ENCODE measurements around the gene SH2D5.

SH2D5 gene

GRCh38 chr1:20726932-20727745, 5.4 kb downstream of the SH2D5 start:
- Histone ChIP-seq H3K36me3 (ENCODE audit: insufficient read depth, low read length) (no peaks in the 10 kb centered on the region), H3K4me3 (ENCODE audit: low read depth in 1 of 2, low read length in 2 of 2) (no peak overlapping the region), H3K9me3 (ENCODE audit: insufficient read depth, low read length, severe bottlenecking) (no peaks in the 10 kb centered on the region), H2AFZ (ENCODE audit: low read depth, low read length) (no peak overlapping the region), H3K27ac (ENCODE audit: low read length) (no peak overlapping the region), H3K79me2 (ENCODE audit: insufficient read depth, low read length) (no peaks in the 10 kb centered on the region), H3K4me1 (ENCODE audit: insufficient read depth, low read length) (no peaks in the 10 kb centered on the region), H3K9ac (ENCODE audit: low read depth, low read length) (no peak overlapping the region), H4K20me1 (ENCODE audit: insufficient read depth, low read length) (peaks cover 6% of the 10 kb centered on the region; the same call in 1 of the 2 replicates), H3K27me3 (ENCODE audit: insufficient read depth, low read length, poor library complexity) (peaks cover 12% of the 10 kb centered on the region), H3K4me2 (ENCODE audit: insufficient read depth, low read length) (no peak overlapping the region)
- TF ChIP-seq EZH2 (IDR thresholded peaks at IDR 0.05; ENCODE audit: borderline replicate concordance, low read depth, low read length, severe bottlenecking): no peak
- no peak for TF ChIP-seq CTCF (IDR thresholded peaks at IDR 0.05; ENCODE audit: borderline replicate concordance, extremely low read depth, low read length, poor library complexity, severe bottlenecking)
- no peak for DNase-seq
- ATAC-seq (ENCODE audit: insufficient read depth, low read depth): no peak

GRCh38 chr1:20726118-20726911, 6.2 kb downstream of the SH2D5 start:
- Histone ChIP-seq H3K4me2 (ENCODE audit: insufficient read depth, low read length) (no peak overlapping the region), H3K4me1 (ENCODE audit: insufficient read depth, low read length) (no peaks in the 10 kb centered on the region), H3K9me3 (ENCODE audit: insufficient read depth, low read length, severe bottlenecking) (no peaks in the 10 kb centered on the region), H3K4me3 (ENCODE audit: low read depth in 1 of 2, low read length in 2 of 2) (no peak overlapping the region), H3K36me3 (ENCODE audit: insufficient read depth, low read length) (no peaks in the 10 kb centered on the region), H3K27me3 (ENCODE audit: insufficient read depth, low read length, poor library complexity) (peaks cover 9% of the 10 kb centered on the region), H2AFZ (ENCODE audit: low read depth, low read length) (no peak overlapping the region), H3K9ac (ENCODE audit: low read depth, low read length) (no peak overlapping the region), H3K79me2 (ENCODE audit: insufficient read depth, low read length) (no peaks in the 10 kb centered on the region), H4K20me1 (ENCODE audit: insufficient read depth, low read length) (peaks cover 6% of the 10 kb centered on the region; the same call in 1 of the 2 replicates), H3K27ac (ENCODE audit: low read length) (no peak overlapping the region)
- DNase-seq (no peak), ATAC-seq (ENCODE audit: insufficient read depth, low read depth) (no peak)
- TF ChIP-seq CTCF (IDR thresholded peaks at IDR 0.05; ENCODE audit: borderline replicate concordance, extremely low read depth, low read length, poor library complexity, severe bottlenecking): no peak
- no peak for TF ChIP-seq EZH2 (IDR thresholded peaks at IDR 0.05; ENCODE audit: borderline replicate concordance, low read depth, low read length, severe bottlenecking)

GRCh38 chr1:20725189-20726117, 7.0 kb downstream of the SH2D5 start:
- H3K9me3 ChIP-seq (ENCODE audit: insufficient read depth, low read length, severe bottlenecking): no peaks in the 10 kb centered on the region
- no peak overlapping the region for H3K9ac ChIP-seq (ENCODE audit: low read depth, low read length)
- ATAC-seq (ENCODE audit: insufficient read depth, low read depth): no peak
- H3K4me2 ChIP-seq (ENCODE audit: insufficient read depth, low read length): no peak overlapping the region
- DNase-seq: no peak
- no peaks in the 10 kb centered on the region for H3K36me3 ChIP-seq (ENCODE audit: insufficient read depth, low read length)
- H3K27ac ChIP-seq (ENCODE audit: low read length): no peak overlapping the region
- TF ChIP-seq EZH2 (IDR thresholded peaks at IDR 0.05; ENCODE audit: borderline replicate concordance, low read depth, low read length, severe bottlenecking) (no peak), CTCF (IDR thresholded peaks at IDR 0.05; ENCODE audit: borderline replicate concordance, extremely low read depth, low read length, poor library complexity, severe bottlenecking) (no peak)
- H3K27me3 ChIP-seq (ENCODE audit: insufficient read depth, low read length, poor library complexity): peaks cover under 1% of the 10 kb centered on the region
- H2AFZ ChIP-seq (ENCODE audit: low read depth, low read length): no peak overlapping the region
- H4K20me1 ChIP-seq (ENCODE audit: insufficient read depth, low read length): peaks cover 4% of the 10 kb centered on the region; the same call in 1 of the 2 replicates
- H3K79me2 ChIP-seq (ENCODE audit: insufficient read depth, low read length): no peaks in the 10 kb centered on the region
- H3K4me1 ChIP-seq (ENCODE audit: insufficient read depth, low read length): no peaks in the 10 kb centered on the region
- no peak overlapping the region for H3K4me3 ChIP-seq (ENCODE audit: low read depth in 1 of 2, low read length in 2 of 2)
